ENCODE data around the gene GNAO1.

GNAO1 gene

DNA sequence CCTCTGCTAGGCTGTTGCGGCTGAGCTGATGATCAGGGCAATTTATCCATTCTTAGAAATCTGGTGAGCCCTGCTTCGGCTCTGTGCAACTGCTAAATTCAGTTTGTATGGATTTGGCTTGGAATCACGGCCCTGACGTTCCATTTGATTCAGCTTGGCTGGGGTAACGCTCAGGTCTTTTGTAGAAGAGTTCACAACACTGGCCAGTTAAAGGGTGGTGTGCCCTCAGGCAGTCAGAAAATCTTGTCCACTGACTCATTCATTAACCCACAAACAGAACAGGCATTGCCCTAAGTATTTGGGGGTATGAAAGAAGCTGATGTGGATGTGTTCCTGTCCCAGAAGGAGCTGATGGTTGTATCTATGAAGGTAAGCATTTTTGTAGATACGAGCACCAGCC, 53.9 kb downstream of the GNAO1 start:
- no peak for DNase-seq

DNA sequence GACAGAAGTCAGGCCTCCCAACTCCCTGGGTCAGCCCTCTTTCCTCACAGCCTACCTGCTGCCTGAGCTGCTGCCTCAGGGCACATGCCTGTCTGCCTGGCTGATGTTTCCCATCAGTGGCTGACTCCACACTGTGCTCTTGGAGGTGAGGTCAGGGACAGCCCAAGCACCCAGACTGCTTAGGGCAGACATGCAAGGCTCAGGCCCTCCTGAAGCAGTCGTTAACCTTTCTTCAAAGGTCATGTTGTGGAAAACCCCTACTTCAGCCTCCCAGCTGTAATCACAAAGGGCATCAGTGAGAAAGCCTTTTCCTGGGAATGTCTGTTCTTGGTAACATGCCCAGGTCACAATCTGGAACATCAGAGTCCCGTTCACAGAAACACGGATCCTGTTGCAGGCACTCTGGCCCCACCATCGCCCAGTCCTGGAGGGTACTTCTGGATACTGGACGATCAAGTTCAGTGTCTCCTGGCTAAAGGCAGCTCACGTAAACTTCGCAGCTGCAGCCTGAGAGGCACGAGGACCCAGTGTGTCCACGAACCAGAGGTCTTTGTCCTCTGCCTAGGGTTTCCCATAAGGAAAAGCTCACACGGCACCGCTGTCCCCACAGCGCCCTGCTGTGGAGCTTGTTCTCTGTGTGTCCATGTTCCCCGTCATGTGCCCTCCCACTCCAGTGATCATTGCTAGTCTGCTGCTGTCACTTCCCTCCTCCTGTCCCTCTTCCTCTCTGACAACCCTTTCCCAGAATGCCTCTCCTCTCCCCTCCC, 54.9 kb downstream of the GNAO1 start:
- no peak for DNase-seq

DNA sequence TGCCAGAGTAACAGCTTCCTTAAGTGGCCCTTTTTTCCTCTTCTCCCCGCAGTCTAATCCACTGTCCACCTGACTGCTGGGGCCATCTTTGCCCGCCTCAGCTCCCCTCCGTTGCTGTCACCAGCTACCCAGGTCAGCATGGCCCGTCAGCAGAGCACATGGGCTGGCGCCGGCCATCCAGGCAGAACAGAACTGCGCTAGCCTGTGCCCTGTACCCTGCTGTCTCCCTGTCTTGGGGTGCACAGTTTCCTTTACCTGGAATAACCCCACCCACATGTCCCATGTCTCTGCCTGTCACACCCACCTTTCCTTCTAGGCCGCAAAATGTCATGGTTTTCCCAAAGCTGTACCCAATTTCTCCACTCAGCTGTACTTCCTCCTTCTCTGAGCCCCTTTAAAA, 55.7 kb downstream of the GNAO1 start:
- no peak for DNase-seq

DNA sequence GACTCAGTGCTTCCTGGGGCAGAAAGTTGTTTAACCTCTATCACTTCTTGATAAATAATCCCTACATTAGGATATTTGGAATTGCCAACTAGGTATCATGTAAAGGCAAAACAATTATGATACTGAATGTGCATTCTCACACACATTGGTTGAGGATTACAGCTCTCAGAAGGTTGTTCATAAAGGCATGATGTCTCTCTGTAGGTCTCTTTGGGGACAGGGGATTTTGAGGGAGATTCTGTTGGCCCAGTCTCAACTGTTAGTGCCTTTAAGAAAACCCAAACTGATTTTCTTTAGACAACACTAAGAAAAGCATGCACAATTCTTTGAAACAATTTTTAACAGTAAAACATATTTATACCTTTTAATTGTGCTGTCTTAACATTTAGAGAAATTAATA, 56.5 kb downstream of the GNAO1 start:
- DNase-seq, result no peak

DNA sequence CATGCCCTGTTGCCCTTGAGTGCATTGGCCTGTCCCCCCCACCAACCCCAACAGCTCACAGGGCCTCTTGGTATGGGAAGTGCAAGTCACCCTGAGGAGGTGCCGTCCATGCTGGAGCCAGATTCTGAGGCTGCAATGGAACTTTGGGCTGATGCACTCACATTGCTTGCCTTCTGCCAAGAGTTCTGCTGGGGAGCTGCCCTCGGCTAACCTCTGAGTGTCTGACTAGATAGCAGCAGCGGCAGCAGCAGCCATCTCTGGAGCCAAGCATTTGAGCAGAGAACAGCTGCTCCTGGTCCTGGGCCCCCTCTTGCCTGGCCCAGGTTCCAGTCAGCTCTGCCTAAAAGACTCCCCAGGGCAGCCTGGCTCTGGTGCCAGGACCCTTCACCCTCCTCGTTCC, 61.5 kb downstream of the GNAO1 start:
- no peak for DNase-seq

DNA sequence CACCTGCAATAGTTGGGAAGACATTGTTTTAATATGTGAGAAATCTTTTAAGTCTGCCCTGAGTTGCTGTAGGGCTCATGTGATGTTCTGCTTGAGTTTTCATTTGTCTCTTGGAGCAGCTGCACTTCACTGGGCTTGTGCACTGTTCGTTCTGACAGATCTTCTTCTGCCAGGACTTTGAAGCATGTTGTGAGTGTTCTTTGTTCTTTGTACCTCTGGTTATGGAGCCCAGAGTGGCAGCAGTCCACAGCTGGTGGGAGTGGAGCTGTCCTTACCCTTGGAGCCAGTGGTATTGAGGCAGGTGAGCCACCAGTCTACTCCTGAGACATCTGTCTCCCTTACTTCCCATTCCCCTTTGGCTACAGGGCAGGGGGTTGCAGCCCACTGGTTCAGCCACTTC, 64.6 kb downstream of the GNAO1 start:
- no peak for DNase-seq

DNA sequence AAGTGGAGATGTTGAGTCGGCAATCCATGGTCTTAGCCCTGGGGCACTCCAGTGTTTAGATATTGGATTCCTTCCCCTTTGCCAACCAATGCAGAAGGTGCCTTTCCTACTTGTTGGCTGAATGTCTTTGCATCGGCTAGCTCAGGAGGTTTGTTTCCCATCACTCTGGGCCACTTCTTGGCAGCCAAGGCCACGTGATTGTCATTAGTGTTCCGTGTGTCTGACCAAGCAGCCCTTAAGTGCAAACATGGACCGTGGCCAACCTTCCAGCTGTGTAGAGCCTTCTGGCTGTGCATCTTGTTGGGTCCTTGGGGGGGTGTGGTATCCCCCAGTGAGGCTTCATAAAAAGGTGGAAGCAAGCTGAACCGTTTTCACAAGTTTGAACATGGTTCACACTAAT, 66.0 kb downstream of the GNAO1 start:
- DNase-seq, result no peak

DNA sequence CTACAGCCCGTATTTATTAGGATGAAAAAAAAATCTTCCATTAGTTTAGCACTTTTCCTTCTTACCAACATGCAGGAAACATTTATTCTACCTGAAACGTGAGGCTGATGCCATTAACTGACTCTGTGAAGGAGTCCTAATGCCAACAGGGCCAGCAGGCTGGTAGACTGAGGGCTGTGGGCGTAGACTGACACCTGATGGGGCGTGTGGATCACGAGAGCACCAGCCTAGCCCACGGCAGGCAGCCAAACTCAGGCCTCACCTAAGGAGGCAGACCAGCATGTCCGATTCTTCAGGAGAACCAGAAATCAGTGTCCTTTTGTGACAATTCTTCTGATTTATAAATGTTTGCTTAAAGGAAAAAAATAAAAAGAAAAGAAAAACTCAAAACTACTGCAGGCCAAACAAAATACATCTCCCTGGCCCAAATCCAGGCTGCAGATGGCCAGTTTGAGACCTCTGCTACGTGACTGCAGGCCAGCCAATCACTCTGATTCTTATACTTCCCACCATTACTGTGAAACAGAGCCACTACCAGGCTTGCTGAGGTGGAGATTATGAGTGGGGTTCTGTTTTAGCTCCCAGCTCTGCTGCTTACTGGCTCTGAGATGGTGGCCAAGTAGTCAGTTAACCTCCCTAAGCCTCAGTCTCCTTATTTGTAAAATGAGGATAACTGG, 66.5 kb downstream of the GNAO1 start:
- no peak for DNase-seq

DNA sequence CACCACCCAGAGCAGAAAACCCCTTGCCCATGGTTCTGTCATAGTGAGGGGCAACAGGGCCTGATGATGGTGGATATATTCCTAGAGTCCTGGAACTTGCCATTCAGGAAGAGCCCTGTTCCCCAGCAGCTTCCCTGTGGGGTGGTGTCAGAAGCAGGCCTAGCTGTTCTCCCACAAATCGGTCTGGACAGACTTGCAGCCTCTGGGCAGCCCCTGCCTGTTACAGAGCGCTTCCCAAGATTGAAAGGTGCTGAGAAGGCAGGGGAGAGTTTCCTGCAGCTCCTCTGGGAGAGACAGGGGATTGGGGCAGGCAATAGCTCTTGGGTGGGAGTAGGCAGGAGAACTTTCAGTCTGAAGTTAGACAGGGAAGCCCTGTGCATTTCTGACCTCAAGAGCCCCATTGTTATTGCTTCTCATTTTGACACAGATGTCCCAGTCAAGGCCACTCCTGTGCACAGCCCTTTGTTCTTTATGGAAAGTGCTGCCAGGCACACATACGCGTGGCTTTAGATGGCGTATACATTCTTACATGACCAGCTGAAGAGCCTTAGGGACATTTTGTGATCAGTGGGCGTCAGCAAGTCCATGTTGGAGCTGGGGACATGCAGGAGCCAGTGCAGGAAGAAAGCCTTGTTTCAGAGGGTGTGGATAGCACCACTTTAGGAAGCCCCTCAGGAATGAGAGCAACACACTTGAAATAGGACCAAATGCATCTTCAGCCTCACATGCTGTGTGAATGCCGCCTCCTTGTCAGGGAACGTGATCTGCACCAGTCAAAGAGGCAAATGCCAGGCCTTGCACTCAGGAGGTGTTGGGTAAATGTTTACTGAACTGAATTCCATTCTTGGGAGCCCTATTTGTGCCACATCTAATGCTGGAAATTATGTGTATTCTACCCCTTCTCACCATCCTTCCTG, 67.5 kb downstream of the GNAO1 start:
- DNase-seq, result no peak

DNA sequence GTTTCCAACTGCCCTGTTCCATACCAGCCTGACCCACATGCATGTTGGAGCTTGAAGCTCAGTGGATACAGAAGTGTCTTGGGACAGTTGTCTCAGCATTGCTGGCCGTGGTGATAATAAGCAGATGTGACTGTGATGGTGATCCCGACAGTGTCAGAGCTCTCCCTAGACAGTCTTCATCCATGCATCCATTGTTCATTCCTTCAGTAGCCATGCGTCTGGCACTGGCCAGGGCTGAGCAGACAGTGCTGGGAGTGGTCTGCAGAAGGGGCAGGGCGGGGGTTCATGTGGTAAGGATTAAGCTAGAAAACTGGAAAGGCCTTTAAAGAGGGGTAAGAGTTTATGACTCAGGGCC, 68.1 kb downstream of the GNAO1 start:
- no peak for DNase-seq

DNA sequence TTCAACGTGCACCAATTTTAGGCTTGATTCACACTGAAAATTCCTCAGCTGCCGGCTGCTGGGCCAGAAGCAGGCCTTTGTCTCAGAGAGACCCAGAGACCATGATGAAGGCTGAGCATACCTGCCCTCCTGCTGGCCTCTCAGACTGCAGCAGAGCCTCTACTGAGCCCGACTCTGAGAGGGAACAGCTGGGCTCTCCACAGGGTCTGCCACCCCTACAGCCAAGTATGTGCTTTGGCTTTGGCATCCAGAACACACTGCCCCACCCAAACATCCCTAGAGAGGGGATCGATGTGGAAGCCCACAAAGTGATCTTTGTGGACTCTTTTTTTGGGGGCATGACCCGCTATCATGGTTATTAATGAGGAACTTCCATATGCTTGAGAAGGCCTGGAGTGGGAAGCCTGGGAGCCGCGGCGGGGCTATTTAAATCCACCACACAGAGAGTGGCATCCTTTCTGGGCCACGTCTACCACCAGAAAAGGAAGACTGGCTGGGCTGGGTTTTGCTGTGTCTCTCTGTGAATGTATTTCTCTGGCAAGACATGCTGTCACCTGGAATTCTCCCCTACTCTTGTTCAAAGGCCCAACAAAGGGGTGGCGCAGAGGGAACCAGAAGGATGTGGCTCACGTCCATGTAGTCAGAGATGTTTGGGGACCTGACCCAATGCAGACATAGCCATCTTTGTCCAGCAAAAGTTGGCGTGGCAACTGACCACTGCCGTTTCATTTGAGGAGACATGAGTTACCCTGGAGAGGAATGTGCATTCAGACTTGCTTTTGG, 69.3 kb downstream of the GNAO1 start:
- no peak for DNase-seq

DNA sequence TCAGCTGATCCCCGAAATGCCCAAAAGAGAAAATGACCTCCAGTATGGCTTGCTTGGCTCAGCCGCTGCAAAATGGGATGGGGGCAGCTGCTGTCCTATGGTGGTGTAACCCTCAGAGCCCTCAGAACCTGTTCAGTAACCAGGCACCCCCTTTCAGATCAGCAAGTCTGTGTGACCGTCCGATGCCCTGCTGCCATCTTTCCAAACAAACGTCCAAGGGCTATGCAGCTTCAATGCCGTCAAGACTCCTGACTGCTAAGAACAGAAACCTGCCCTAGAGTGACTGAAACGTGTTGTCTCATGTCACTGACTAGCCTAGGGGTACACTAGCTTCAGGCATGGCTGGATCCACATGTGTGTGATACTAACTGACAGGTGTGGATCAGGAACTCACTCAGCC, 70.4 kb downstream of the GNAO1 start:
- DNase-seq, result no peak

DNA sequence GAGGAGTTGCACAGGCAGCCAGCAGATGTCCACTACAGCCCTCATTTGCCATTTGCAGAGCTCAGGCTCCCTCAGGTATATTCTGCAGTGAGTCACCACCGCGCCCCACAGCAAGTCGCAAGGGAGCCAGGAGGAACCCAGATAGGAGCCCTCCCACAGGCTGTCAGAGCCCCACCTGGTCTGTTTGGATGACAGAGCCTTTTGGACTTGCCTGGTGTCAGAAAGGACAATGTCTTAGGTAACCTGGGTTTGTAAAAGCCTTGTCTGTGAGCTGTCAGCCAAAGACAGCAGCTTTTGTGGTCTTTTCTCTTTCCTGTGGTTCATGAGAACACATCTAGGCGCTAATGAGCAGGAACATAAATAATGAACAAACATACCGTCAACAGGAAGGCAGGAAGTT, 70.9 kb downstream of the GNAO1 start:
- DNase-seq, result no peak

DNA sequence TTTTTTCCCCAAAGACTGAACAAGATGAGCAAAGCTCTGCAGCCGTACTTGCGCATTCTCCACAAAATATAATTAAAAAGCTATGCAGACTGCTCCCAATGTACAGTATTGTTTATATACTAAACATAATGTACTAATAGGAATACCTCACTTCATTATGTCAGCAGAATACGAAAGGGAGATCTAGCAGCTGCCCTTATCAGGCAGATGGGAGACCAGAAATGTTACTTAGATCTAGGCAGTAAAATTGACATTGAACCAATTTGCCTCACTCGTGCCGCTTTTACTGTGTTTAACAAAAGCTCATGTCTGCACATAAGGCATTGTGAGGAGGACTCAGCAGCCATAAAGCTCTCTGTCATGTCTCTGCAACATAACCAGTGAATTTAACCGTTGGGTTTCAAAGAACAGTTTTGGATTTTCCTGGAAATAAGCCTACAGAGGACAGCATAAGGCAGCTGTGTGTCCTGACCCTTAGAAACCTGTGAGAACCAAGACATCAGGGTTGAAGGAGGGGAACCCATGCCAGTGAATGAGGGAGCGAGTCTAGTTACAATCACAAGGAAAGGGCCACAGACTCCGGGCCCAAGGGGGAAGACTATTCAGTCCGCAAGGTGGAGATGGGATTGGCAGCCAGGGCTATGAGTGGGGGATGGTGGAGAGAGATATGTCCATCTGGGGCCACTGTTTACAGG, 71.4 kb downstream of the GNAO1 start:
- no peak for DNase-seq

DNA sequence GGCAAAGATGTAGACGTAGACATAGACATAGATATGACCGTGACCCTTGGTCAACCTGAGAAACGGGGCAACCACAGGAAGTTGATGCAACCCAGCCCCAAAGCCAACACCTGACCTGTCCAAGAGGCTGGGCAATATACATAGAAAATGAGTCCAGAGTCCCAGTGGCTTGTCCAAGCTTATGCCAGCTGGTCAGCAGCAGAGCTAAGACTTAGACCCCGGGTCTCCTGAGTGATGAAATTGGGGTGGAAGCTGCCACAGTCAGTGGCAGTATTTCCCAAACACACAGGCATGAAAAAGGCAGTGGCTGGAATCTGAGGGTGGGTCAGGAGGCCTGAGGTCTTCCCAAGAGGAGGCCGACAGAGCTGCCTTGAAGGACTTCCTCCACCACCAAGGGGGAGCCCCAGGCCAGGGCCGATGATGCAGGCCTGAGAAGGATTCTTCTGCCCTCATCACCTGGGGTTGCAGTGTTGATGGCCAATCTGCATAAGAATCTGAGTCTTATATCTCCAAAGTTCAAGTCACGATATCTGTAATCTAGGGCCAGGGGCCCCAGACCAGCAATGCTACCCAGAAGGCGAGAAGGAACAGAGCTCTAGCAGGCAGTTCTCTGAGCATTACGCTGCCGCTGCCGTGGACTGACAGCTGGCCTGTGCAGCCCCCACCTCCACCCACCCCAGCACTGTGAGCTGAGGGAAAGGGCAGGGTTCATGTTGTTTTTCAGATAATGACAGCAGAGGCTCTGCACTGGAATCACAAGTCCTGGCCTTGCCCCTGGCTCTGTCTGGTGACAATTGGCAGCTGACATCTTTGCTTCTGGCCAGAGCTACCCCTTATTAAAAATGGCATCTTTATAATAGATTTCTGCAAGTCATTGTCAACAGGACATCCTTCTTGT, 72.7 kb downstream of the GNAO1 start:
- DNase-seq, result no peak

DNA sequence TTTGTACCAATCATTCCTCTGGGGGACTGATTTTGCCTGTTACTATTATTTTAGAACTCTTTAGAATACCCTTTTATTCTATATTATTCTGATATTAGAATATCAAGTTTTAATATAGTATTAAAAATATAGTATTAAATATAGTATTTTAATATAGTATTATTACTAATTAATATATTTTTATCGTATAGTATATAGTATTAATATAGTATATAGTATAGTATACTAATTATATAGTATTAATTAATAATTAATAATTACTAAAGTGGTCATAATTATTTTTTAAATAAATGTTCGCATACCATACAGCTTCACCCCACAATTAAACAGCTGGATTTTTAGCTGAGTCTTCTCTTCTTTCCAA, 73.3 kb downstream of the GNAO1 start:
- DNase-seq, result no peak

DNA sequence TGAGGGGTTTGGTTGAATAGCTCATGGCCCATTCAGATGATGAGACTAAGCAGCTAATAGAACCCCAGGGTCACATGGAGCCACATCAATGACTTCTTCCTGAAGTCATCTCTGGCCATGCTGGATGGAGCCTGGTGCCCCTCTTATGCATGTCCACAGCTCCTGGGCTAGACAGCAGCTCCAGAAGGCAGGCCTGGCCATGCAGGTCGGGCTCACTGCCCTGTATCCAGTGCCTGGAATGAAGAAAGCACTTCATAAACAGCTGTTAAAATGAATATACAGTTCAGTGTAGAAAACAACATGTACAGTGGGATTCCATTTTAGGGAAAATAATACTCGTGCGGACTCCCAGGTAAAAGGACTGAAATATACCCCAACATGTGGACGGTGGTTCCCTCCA, 73.9 kb downstream of the GNAO1 start:
- no peak for DNase-seq

DNA sequence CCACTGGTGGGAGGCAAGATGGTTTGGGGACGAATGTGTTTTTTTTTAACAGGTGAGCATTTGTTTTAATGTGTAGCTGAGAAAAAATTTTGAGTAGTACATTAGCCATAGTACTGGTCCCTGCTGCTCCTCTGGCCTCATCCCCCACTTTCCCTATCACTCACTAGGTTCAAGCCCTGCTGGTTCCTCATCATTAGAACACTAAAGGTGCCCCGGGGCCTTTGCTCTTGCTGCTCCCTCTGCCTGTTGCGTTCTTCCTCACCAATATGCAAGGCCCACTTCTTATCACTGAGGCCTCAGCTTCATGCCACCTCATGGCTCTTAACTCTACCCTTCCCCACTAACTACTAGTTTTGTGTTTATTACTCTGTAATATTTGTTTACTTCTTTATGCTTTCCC, 74.5 kb downstream of the GNAO1 start:
- DNase-seq, result no peak

DNA sequence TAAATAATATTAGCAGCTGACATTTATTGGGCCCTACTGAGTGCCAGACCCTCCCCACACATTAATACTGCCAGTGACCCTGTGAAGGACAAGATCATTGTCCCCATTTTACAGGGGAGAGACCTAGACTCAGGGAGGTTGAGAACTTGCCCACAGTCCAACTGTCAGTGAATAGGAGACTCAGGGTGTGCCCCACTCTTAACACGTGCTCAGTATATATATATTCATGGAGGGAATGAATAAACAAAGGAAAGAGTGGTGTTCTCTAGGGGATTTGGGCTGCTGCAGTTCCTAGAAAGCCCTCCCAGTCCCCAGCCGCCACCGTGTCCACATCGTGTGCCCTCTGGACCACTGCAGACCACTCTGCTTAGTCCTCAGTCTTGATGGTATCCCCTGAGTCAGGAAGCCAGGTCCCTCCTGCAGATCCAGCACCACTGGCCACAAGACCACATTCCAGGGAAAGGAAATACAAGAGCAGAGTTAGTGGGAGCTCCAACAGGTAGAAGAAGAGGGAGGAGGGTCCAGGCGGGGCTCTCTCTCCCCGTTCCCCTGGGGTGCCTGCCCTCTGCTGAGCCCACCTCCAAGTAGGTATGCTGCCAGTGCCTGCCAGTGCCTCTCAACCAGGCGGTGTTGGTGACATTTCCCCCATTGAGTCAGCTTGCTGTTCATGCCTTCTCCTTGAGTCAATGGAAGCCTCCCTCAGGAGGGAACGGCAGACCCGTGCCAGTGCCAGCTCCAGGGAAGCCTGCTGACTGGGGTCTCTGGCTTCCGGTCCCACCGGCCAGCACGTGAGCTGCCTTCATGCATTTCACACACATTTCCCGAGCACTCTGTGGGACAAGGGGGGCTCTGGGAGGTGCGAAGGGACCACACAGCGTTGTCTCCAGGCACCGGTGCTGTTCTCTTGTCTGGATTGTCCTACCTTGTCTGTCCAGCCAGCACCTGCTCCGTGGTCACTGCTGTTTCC, 75.6 kb downstream of the GNAO1 start:
- DNase-seq, result no peak

DNA sequence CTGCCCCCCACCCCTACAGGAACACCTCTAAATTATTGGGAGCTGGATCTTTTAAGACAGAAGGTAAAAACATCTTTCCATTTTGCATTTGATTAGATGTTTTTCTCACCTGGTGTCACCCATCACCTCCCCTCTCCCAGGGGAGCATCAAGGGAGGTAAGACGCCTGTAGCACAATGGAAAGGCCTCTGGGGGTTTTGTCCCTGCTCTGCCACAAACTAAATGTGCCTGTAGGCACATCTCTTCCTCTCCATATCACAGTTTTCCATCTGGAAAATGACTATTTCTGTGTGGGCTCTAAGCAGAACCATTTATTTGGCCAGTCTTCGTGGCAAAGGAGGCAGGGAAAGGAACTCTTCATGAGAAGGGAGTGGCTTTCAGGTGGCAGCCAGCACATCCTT, 76.6 kb downstream of the GNAO1 start:
- no peak for DNase-seq
